ENCODE data around the gene TMEM184C.

DNA sequence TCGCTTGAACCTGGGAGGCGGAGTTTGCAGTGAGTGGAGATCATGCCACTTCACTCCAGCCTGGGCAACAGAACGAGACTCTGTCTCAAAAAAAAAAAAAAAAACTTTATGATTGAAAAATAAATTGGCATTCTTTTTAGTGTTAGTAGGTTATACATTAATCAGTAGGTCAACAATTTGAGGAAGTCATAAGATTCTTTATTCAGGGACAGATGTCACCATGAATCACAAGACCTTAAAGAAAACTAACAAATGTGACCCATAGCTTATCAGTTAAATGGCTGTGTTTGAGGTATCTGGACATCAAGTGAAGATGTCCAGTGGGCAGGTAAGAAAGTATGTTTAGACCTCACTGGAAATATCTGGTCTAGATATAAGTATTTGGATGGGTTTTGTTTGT lies 76.0 kb downstream of the TMEM184C start:
- TF ChIP-seq, protein P1, sequence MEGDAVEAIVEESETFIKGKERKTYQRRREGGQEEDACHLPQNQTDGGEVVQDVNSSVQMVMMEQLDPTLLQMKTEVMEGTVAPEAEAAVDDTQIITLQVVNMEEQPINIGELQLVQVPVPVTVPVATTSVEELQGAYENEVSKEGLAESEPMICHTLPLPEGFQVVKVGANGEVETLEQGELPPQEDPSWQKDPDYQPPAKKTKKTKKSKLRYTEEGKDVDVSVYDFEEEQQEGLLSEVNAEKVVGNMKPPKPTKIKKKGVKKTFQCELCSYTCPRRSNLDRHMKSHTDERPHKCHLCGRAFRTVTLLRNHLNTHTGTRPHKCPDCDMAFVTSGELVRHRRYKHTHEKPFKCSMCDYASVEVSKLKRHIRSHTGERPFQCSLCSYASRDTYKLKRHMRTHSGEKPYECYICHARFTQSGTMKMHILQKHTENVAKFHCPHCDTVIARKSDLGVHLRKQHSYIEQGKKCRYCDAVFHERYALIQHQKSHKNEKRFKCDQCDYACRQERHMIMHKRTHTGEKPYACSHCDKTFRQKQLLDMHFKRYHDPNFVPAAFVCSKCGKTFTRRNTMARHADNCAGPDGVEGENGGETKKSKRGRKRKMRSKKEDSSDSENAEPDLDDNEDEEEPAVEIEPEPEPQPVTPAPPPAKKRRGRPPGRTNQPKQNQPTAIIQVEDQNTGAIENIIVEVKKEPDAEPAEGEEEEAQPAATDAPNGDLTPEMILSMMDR (conservative IDR thresholded peaks at IDR 0.05; ENCODE audit: low read depth in 2 of 2): no peak
- TF ChIP-seq EZH2 (IDR thresholded peaks at IDR 0.05; ENCODE audit: low read depth, unreplicated experiment) (no peak), POLR2AphosphoS5 (IDR thresholded peaks at IDR 0.05; ENCODE audit: low read depth) (no peak), EZH2phosphoT487 (IDR thresholded peaks at IDR 0.05; ENCODE audit: unreplicated experiment) (no peak), CREB1 (CRISPR knock-in tag; IDR thresholded peaks at IDR 0.05; ENCODE audit: low read depth) (no peak), JUNB (IDR thresholded peaks at IDR 0.05; ENCODE audit: unreplicated experiment) (no peak), ZNF114 (CRISPR knock-in tag; IDR thresholded peaks at IDR 0.05) (no peak), NANOG (IDR thresholded peaks at IDR 0.05; ENCODE audit: borderline replicate concordance) (no peak)
- TF ChIP-seq, protein P2, sequence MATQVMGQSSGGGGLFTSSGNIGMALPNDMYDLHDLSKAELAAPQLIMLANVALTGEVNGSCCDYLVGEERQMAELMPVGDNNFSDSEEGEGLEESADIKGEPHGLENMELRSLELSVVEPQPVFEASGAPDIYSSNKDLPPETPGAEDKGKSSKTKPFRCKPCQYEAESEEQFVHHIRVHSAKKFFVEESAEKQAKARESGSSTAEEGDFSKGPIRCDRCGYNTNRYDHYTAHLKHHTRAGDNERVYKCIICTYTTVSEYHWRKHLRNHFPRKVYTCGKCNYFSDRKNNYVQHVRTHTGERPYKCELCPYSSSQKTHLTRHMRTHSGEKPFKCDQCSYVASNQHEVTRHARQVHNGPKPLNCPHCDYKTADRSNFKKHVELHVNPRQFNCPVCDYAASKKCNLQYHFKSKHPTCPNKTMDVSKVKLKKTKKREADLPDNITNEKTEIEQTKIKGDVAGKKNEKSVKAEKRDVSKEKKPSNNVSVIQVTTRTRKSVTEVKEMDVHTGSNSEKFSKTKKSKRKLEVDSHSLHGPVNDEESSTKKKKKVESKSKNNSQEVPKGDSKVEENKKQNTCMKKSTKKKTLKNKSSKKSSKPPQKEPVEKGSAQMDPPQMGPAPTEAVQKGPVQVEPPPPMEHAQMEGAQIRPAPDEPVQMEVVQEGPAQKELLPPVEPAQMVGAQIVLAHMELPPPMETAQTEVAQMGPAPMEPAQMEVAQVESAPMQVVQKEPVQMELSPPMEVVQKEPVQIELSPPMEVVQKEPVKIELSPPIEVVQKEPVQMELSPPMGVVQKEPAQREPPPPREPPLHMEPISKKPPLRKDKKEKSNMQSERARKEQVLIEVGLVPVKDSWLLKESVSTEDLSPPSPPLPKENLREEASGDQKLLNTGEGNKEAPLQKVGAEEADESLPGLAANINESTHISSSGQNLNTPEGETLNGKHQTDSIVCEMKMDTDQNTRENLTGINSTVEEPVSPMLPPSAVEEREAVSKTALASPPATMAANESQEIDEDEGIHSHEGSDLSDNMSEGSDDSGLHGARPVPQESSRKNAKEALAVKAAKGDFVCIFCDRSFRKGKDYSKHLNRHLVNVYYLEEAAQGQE (IDR thresholded peaks at IDR 0.05; ENCODE audit: unreplicated experiment): no peak
